Lung (tissue), 12 donors: ENCODE results near the gene OBSCN. TPM values are rescaled to one million over a fixed set of nuclear protein-coding genes. Genes with fewer than 3 reads are reported as not detected.
"Not testable (repeated sequence)": the region's sequence is repeated elsewhere in the genome, so short reads cannot be mapped to it uniquely, and the experiment has no call there.

Experiments
- ATAC-seq: fragments of 200-7000 bp; cut with Tn5 transposase; one replicate; pipeline ENCODE4 v1.9.1; 2020; ENCODE audit warnings: moderate number of reproducible peaks; ENCODE audit not compliant: insufficient read depth, low FRiP score
- DNase-seq, 3 donors: peaks; one replicate each; pipeline ENCODE4 v3.0.0-alpha.2; 2013 to 2017
- H3K27ac ChIP-seq, 2 donors: one replicate each; pipeline ENCODE4 v1.5.1; 2013; ENCODE audit warnings: mild to moderate bottlenecking in 2 of 2, moderate library complexity in 2 of 2, control low read depth in 1 of 2, inconsistent platforms in 1 of 2, low read depth in 1 of 2, low read length in 1 of 2
- H3K27me3 ChIP-seq, 3 donors: one replicate each; pipeline ENCODE4 v1.5.1; 2013; ENCODE audit warnings: low read length in 2 of 3; ENCODE audit not compliant: control insufficient read depth in 3 of 3, insufficient read depth in 3 of 3
- H3K36me3 ChIP-seq, 4 donors: one replicate each; pipeline ENCODE4 v1.5.1; 2013; ENCODE audit warnings: low read length in 4 of 4, mild to moderate bottlenecking in 1 of 4, moderate library complexity in 1 of 4; ENCODE audit not compliant: control insufficient read depth in 4 of 4, insufficient read depth in 4 of 4
- H3K4me1 ChIP-seq, 5 donors: one replicate each; pipeline ENCODE4 v1.5.1; 2013; ENCODE audit warnings: low read length in 5 of 5, mild to moderate bottlenecking in 2 of 5, moderate library complexity in 1 of 5; ENCODE audit not compliant: control insufficient read depth in 5 of 5, insufficient read depth in 5 of 5
- H3K4me3 ChIP-seq: one replicate; pipeline ENCODE4 v1.5.1; 2013; ENCODE audit warnings: mild to moderate bottlenecking, control low read depth, moderate library complexity
- H3K9ac ChIP-seq, 2 donors: one replicate each; pipeline ENCODE4 v1.5.1; 2013; ENCODE audit warnings: low read length in 2 of 2, control low read depth in 1 of 2; ENCODE audit not compliant: insufficient read depth in 1 of 2
- H3K9me3 ChIP-seq, 4 donors: one replicate each; pipeline ENCODE4 v1.5.1; 2013; ENCODE audit warnings: low read length in 3 of 4, mild to moderate bottlenecking in 1 of 4, moderate library complexity in 1 of 4; ENCODE audit not compliant: control insufficient read depth in 4 of 4, insufficient read depth in 3 of 4
- WGBS, 2 donors: extraction: QIAGEN DNeasy Blood & Tissue Kit; methylation state at CpG; one replicate each; pipeline ENCODE4 v1.1.7; 2013; 5-methylcytosine and 5-hydroxymethylcytosine counted together
- polyA plus RNA-seq, 2 donors: library from polyadenylated mRNA; stranded (reverse); fragments of 200-250 nt; gene quantifications; one replicate each; pipeline ENCODE4 v1.2.1, GENCODE V29; 2013
- total RNA-seq, 2 donors: library from RNA; depleted of rRNA in 1 of 2; stranded (reverse); fragments of >200 nt in 1 of 2; gene quantifications; one replicate each; pipeline ENCODE4 v1.2.1, GENCODE V29; 2014 to 2021
- TF ChIP-seq, protein P1 (sequence below): IDR thresholded peaks from 2 replicates; pipeline ENCODE4 v1.5.1; 2012; ENCODE audit warnings: mild to moderate bottlenecking; ENCODE audit errors: control extremely low read depth, extremely low read depth
- donor health status: control.
- donor health status: control.
- donor health status: Bipolar disorder and iron deficiency.
- donor health status: healthy.
- donor health status: DM: yes; HTN: yes; CAD: no.

The OBSCN gene
- total and polyA plus RNA-seq, 4 donors, result 5.1 to 47.3 (median 25.4) TPM

DNA sequence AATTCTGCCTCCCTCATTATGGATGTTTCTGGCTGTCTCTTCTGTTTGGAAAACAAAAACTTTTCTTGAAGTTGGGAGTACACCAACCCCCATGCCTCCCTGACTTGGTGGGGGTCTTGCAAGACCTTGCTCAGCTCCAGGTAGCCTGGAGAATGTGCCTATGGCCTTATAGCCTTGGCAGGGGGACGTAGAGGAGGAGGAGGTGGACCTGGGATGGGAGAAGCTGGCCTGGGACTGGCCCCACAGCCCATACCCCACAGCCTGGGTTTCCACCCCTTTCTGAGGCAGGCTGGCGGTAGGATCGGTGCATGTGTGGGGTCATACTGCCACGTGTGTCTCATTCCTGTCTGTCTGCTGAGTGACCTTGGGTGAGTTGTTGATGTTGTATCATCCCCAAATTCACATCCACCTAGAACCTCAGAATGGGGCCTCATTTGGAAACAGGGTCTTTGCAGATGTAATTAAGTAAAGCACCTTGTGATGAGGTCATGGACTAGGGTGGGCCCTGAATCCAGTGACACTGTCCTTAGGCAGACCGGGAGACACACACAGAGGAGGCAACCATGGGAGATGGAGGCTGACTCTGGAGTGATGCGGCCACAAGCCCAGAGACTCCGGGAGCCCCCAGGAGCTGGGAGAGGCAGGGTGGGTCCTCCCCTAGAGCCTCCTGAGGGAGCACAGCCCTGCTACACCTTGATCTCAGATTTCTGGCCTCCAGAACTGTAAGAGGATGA, 18.5 kb downstream of the OBSCN start:
- no peaks in the 10 kb centered on the region for H3K27me3 ChIP-seq
- 97 to 98% methylated on average over 7 of the region's 7 CpGs for WGBS, 2 donors
- DNase-seq (no peak), ATAC-seq (no peak)
- H3K4me3 ChIP-seq, result no peak overlapping the region
- no peak overlapping the region for H3K9ac ChIP-seq
- TF ChIP-seq, protein P1, sequence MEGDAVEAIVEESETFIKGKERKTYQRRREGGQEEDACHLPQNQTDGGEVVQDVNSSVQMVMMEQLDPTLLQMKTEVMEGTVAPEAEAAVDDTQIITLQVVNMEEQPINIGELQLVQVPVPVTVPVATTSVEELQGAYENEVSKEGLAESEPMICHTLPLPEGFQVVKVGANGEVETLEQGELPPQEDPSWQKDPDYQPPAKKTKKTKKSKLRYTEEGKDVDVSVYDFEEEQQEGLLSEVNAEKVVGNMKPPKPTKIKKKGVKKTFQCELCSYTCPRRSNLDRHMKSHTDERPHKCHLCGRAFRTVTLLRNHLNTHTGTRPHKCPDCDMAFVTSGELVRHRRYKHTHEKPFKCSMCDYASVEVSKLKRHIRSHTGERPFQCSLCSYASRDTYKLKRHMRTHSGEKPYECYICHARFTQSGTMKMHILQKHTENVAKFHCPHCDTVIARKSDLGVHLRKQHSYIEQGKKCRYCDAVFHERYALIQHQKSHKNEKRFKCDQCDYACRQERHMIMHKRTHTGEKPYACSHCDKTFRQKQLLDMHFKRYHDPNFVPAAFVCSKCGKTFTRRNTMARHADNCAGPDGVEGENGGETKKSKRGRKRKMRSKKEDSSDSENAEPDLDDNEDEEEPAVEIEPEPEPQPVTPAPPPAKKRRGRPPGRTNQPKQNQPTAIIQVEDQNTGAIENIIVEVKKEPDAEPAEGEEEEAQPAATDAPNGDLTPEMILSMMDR, result no peak
- no peak overlapping the region for H3K27ac ChIP-seq
- H3K9me3 ChIP-seq, result peaks cover 0 to 17% (median 5%) of the 10 kb centered on the region in 4 donors
- peaks cover 9 to 30% (median 19%) of the 10 kb centered on the region in 4 donors for H3K36me3 ChIP-seq
- H3K4me1 ChIP-seq, result no peaks in the 10 kb centered on the region

DNA sequence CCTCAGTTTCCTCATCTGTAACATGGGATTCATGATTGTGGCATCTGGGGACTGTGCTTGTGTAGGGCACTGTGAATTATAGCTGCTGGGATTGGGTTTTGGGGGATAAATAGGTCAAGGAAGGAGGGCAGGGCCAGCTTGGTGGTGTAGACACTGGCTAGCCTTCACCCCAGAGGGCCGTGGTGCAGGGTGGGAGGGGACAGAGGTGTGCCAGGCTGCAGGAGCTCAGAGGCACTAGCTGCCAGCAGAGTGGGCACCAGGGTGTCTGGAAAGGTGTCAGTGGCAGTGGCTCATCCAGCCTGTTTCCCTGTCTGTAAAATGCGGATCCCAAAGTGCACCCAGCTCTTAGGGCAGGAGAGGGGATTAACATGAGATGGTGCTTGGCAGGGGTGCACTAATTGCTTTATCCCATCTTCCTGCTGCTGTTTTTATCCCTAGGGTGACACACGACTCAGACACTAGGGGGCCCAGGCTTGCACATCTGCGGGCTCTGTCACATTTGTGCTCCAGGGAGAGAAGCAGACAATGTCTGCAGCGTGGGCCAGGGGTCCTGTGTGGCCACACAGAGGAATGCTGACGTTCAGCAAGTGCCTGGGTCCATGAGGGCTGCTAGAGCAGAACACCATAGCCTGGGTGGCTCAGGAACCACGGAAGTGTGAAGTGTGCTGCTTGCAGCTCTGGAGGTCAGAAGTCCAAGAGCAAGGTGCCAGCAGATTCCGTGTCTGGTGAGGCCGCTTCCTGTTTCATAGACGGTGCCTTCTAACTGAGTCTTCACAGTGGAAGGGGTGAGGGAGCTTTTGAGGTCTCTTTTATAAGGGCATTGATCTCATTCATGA, 19.3 kb downstream of the OBSCN start:
- ATAC-seq (no peak), DNase-seq (no peak)
- no peaks in the 10 kb centered on the region for H3K4me1 ChIP-seq
- no peak overlapping the region for H3K9ac ChIP-seq
- no peaks in the 10 kb centered on the region for H3K27me3 ChIP-seq
- peaks cover 0 to 17% (median 5%) of the 10 kb centered on the region in 4 donors for H3K9me3 ChIP-seq
- peaks cover 9 to 32% (median 20%) of the 10 kb centered on the region in 4 donors for H3K36me3 ChIP-seq
- WGBS, 2 donors, result 73 to 78% methylated on average over 10 of the region's 10 CpGs
- TF ChIP-seq, protein P1, result no peak
- no peak overlapping the region for H3K27ac ChIP-seq
- H3K4me3 ChIP-seq, result no peak overlapping the region

DNA sequence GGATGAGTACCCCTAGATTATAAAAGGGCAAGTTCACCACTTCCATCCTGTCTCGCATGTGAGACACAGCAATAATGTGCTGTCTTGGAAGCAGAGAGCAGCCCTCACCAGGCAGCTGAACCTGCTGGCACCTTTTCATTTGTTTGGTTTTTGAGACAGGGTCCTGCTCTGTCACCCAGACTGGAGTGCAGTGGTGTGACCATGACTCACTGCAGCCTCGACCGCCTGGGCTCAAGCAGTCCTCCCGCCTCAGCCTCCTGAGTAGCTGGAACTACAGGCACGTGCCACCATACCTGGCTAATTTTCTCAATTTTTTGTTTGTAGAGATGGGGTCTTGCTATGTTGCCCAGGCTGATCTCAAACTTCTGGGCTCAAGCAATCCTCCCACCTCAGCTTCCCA, 20.3 kb downstream of the OBSCN start:
- 91 to 98% methylated on average over 5 of the region's 5 CpGs for WGBS, 2 donors
- not testable (repeated sequence) for H3K4me3 ChIP-seq, DNase-seq, H3K4me1 ChIP-seq, H3K27me3 ChIP-seq, H3K9ac ChIP-seq, ATAC-seq
- H3K36me3 ChIP-seq, result peaks cover 9 to 33% (median 25%) of the 10 kb centered on the region in 4 donors
- H3K27ac ChIP-seq, result peak overlapping the region in 1 of 2 donors; percentile 40
- peaks cover 0 to 18% (median 6%) of the 10 kb centered on the region in 4 donors for H3K9me3 ChIP-seq

DNA sequence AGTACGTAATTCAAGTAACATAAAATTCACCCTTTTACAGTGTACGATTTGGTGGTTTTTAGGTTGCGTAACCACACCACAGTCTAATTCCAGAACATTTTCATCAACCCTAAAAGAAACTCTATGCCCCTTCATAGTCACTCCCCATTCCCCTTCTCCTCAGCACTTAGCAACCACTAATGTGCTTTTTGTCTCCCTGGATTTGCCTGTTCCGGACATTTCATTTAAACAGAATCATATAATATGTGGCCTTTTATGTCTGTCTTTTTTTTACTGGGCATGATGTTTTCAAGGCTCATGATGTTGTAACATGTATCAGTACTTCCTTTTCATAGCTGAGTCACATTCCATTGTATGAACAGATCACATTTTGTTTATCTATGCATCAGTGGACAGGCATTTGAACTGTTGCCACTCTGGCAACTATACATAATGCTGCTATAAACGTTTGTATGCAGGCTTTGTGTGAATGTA, 20.8 kb downstream of the OBSCN start:
- peak overlapping the region in 1 of 2 donors; percentile 40 for H3K27ac ChIP-seq
- TF ChIP-seq, protein P1, result no peak
- H3K36me3 ChIP-seq, result peaks cover 9 to 30% (median 25%) of the 10 kb centered on the region in 4 donors
- no peaks in the 10 kb centered on the region for H3K27me3 ChIP-seq
- peaks cover 0 to 18% (median 6%) of the 10 kb centered on the region in 4 donors for H3K9me3 ChIP-seq
- no peak for ATAC-seq
- no peak overlapping the region for H3K4me3 ChIP-seq
- no peak for DNase-seq
- no peak overlapping the region for H3K9ac ChIP-seq
- 51 to 75% methylated on average over 5 of the region's 5 CpGs for WGBS, 2 donors
- no peaks in the 10 kb centered on the region for H3K4me1 ChIP-seq
